ENCODE results near the gene NGFR.
A peak's percentile ranks its signal among the peaks of the same experiment; 100 is the strongest.

NGFR gene

GRCh38 chr17:49484588-49484987 lies 10.5 kb upstream of the NGFR start:
- Histone ChIP-seq H3K27me3 (ENCODE audit: control insufficient read depth in 1 of 2, insufficient read depth in 2 of 2, low read length in 2 of 2) (peaks cover 25 to 27% of the 10 kb centered on the region in 2 donors), H3K9ac (ENCODE audit: low read length in 2 of 2) (no peak overlapping the region), H3K4me3 (ENCODE audit: low read length in 2 of 2) (no peak overlapping the region), H3K9me3 (ENCODE audit: control insufficient read depth in 2 of 2, low read length in 2 of 2) (no peaks in the 10 kb centered on the region), H3K27ac (ENCODE audit: low read length) (no peak overlapping the region), H3K4me1 (ENCODE audit: control insufficient read depth, insufficient read depth, low read length) (no peaks in the 10 kb centered on the region), H3K36me3 (ENCODE audit: control insufficient read depth in 2 of 2, insufficient read depth in 2 of 2, low read length in 2 of 2) (no peaks in the 10 kb centered on the region)

GRCh38 chr17:49486012-49486641 lies 9.0 kb upstream of the NGFR start:
- Histone ChIP-seq H3K4me3 (ENCODE audit: low read length in 2 of 2) (no peak overlapping the region), H3K9me3 (ENCODE audit: control insufficient read depth in 2 of 2, low read length in 2 of 2) (no peaks in the 10 kb centered on the region), H3K27ac (ENCODE audit: low read length) (no peak overlapping the region), H3K36me3 (ENCODE audit: control insufficient read depth in 2 of 2, insufficient read depth in 2 of 2, low read length in 2 of 2) (no peaks in the 10 kb centered on the region), H3K4me1 (ENCODE audit: control insufficient read depth, insufficient read depth, low read length) (no peaks in the 10 kb centered on the region), H3K27me3 (ENCODE audit: control insufficient read depth in 1 of 2, insufficient read depth in 2 of 2, low read length in 2 of 2) (peaks cover 19 to 24% of the 10 kb centered on the region in 2 donors), H3K9ac (ENCODE audit: low read length in 2 of 2) (no peak overlapping the region)

DNA sequence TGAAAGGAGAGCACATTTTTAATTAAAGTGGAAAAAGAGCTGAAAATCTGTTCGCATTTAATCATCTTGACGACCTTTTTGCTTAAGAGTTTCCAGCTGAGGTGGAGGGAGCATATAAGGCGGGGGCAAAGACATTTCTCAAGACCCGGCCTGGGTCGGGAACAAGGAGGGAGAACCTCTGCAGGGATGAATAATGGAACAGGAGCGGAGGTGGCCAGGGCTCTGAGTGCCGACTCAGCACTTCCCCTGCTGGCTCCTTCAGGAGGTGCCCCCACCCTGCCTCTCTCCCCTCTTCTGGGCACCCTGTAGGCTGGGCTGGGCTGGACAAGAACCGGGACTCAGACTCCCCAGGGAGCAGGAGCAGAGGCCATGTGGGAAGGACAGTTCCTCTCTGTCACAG lies 7.9 kb upstream of the NGFR start:
- no peaks in the 10 kb centered on the region for H3K36me3 ChIP-seq (ENCODE audit: control insufficient read depth in 2 of 2, insufficient read depth in 2 of 2, low read length in 2 of 2)
- H3K27ac ChIP-seq (ENCODE audit: low read length) = no peak overlapping the region
- no peaks in the 10 kb centered on the region for H3K9me3 ChIP-seq (ENCODE audit: control insufficient read depth in 2 of 2, low read length in 2 of 2)
- no peak overlapping the region for H3K9ac ChIP-seq (ENCODE audit: low read length in 2 of 2)
- H3K4me1 ChIP-seq (ENCODE audit: control insufficient read depth, insufficient read depth, low read length) = no peaks in the 10 kb centered on the region
- H3K4me3 ChIP-seq (ENCODE audit: low read length in 2 of 2) = no peak overlapping the region
- H3K27me3 ChIP-seq (ENCODE audit: control insufficient read depth in 1 of 2, insufficient read depth in 2 of 2, low read length in 2 of 2) = peaks cover 19 to 22% of the 10 kb centered on the region in 2 donors

DNA sequence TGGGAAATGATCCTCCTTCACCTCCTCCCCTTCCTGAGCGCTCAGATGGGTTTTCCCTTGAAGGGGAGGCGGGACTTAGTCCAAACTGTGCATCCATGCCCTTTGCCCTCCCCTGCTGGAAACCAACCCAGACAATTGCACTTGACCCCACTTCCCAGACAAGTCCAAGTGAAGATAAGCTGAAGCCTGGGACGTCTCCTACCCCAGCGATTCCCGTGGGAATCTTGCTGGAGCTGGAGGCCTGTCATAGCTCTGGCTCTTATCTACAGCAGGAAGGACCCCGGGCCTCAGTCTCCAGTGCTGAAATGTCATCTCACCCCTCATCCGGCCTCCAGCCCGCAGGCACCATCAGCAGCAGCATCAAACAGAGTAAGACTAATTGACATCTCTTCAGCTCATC lies 6.5 kb upstream of the NGFR start:
- Histone ChIP-seq H3K4me3 (ENCODE audit: low read length in 2 of 2) (no peak overlapping the region), H3K27ac (ENCODE audit: low read length) (no peak overlapping the region), H3K36me3 (ENCODE audit: control insufficient read depth in 2 of 2, insufficient read depth in 2 of 2, low read length in 2 of 2) (no peaks in the 10 kb centered on the region), H3K27me3 (ENCODE audit: control insufficient read depth in 1 of 2, insufficient read depth in 2 of 2, low read length in 2 of 2) (peaks cover 13 to 19% of the 10 kb centered on the region in 2 donors), H3K9ac (ENCODE audit: low read length in 2 of 2) (no peak overlapping the region), H3K4me1 (ENCODE audit: control insufficient read depth, insufficient read depth, low read length) (no peaks in the 10 kb centered on the region), H3K9me3 (ENCODE audit: control insufficient read depth in 2 of 2, low read length in 2 of 2) (no peaks in the 10 kb centered on the region)

GRCh38 chr17:49489348-49489747 lies 5.7 kb upstream of the NGFR start:
- no peaks in the 10 kb centered on the region for H3K9me3 ChIP-seq (ENCODE audit: control insufficient read depth in 2 of 2, low read length in 2 of 2)
- no peak overlapping the region for H3K27ac ChIP-seq (ENCODE audit: low read length)
- no peaks in the 10 kb centered on the region for H3K36me3 ChIP-seq (ENCODE audit: control insufficient read depth in 2 of 2, insufficient read depth in 2 of 2, low read length in 2 of 2)
- H3K4me3 ChIP-seq (ENCODE audit: low read length in 2 of 2) = no peak overlapping the region
- no peak overlapping the region for H3K9ac ChIP-seq (ENCODE audit: low read length in 2 of 2)
- no peaks in the 10 kb centered on the region for H3K4me1 ChIP-seq (ENCODE audit: control insufficient read depth, insufficient read depth, low read length)
- peaks cover 13 to 16% of the 10 kb centered on the region in 2 donors for H3K27me3 ChIP-seq (ENCODE audit: control insufficient read depth in 1 of 2, insufficient read depth in 2 of 2, low read length in 2 of 2)

- no peaks in the 10 kb centered on the region for H3K9me3 ChIP-seq (ENCODE audit: control insufficient read depth in 2 of 2, low read length in 2 of 2)
- no peak overlapping the region for H3K27ac ChIP-seq (ENCODE audit: low read length)
- H3K36me3 ChIP-seq (ENCODE audit: control insufficient read depth in 2 of 2, insufficient read depth in 2 of 2, low read length in 2 of 2) = no peaks in the 10 kb centered on the region
- peaks cover 1% of the 10 kb centered on the region for H3K4me1 ChIP-seq (ENCODE audit: control insufficient read depth, insufficient read depth, low read length)
- H3K9ac ChIP-seq (ENCODE audit: low read length in 2 of 2) = no peak overlapping the region
- H3K27me3 ChIP-seq (ENCODE audit: control insufficient read depth in 1 of 2, insufficient read depth in 2 of 2, low read length in 2 of 2) = peaks cover 13 to 14% of the 10 kb centered on the region in 2 donors
- H3K4me3 ChIP-seq (ENCODE audit: low read length in 2 of 2) = no peak overlapping the region
Measured at GRCh38 chr17:49490276-49490675, 4.8 kb upstream of the NGFR start.

DNA sequence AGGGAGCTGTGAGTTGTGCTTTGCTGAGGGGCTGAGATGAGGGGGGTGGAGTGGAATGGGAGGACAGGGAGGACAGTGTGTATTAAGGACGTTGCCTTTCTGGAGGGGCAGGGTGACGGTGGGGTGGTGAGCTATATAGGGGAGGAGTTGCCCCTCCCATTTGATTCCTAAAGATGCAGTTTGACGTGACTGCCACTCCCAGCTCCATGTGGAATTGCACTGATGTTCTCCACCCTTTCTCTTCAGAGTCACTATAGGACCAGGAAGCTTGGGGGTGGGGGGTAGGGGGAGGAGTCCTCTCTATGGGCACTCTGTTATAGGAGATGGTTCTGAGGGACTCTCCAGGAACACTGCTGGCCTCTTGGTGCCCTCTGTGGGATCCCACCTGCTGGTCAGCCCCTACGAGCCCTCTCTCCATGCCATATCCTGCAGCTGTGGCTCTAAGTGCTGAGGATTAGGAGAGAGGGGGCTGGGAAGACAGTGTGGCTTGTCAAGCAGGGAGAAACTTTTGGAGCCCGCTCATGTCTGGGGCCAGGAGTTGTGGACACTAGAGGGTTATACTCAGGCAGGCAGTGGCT lies 3.8 kb upstream of the NGFR start:
- Histone ChIP-seq H3K27me3 (ENCODE audit: control insufficient read depth in 1 of 2, insufficient read depth in 2 of 2, low read length in 2 of 2) (peaks cover 5 to 9% of the 10 kb centered on the region in 2 donors), H3K9me3 (ENCODE audit: control insufficient read depth in 2 of 2, low read length in 2 of 2) (no peaks in the 10 kb centered on the region), H3K9ac (ENCODE audit: low read length in 2 of 2) (no peak overlapping the region), H3K27ac (ENCODE audit: low read length) (no peak overlapping the region), H3K36me3 (ENCODE audit: control insufficient read depth in 2 of 2, insufficient read depth in 2 of 2, low read length in 2 of 2) (no peaks in the 10 kb centered on the region), H3K4me1 (ENCODE audit: control insufficient read depth, insufficient read depth, low read length) (peaks cover 11% of the 10 kb centered on the region), H3K4me3 (ENCODE audit: low read length in 2 of 2) (no peak overlapping the region)

GRCh38 chr17:49494399-49494985 lies 601 bp upstream of the NGFR start:
- peaks cover 31% of the 10 kb centered on the region for H3K4me1 ChIP-seq (ENCODE audit: control insufficient read depth, insufficient read depth, low read length)
- no peaks in the 10 kb centered on the region for H3K9me3 ChIP-seq (ENCODE audit: control insufficient read depth in 2 of 2, low read length in 2 of 2)
- peak overlapping the region in 1 of 2 donors; percentile 32 for H3K9ac ChIP-seq (ENCODE audit: low read length in 2 of 2)
- no peaks in the 10 kb centered on the region for H3K36me3 ChIP-seq (ENCODE audit: control insufficient read depth in 2 of 2, insufficient read depth in 2 of 2, low read length in 2 of 2)
- peak overlapping the region in 1 of 2 donors; percentile 67 for H3K4me3 ChIP-seq (ENCODE audit: low read length in 2 of 2)
- no peak overlapping the region for H3K27ac ChIP-seq (ENCODE audit: low read length)
- peaks cover 2 to 11% of the 10 kb centered on the region in 2 donors for H3K27me3 ChIP-seq (ENCODE audit: control insufficient read depth in 1 of 2, insufficient read depth in 2 of 2, low read length in 2 of 2)

GRCh38 chr17:49495842-49496182 lies 719 bp downstream of the NGFR start:
- Histone ChIP-seq H3K27me3 (ENCODE audit: control insufficient read depth in 1 of 2, insufficient read depth in 2 of 2, low read length in 2 of 2) (peaks cover 9 to 11% of the 10 kb centered on the region in 2 donors), H3K27ac (ENCODE audit: low read length) (no peak overlapping the region), H3K9me3 (ENCODE audit: control insufficient read depth in 2 of 2, low read length in 2 of 2) (no peaks in the 10 kb centered on the region), H3K36me3 (ENCODE audit: control insufficient read depth in 2 of 2, insufficient read depth in 2 of 2, low read length in 2 of 2) (no peaks in the 10 kb centered on the region), H3K4me1 (ENCODE audit: control insufficient read depth, insufficient read depth, low read length) (peaks cover 31% of the 10 kb centered on the region), H3K4me3 (ENCODE audit: low read length in 2 of 2) (peak overlapping the region; percentile 74 to 75), H3K9ac (ENCODE audit: low read length in 2 of 2) (peak overlapping the region; percentile 21 to 33)

DNA sequence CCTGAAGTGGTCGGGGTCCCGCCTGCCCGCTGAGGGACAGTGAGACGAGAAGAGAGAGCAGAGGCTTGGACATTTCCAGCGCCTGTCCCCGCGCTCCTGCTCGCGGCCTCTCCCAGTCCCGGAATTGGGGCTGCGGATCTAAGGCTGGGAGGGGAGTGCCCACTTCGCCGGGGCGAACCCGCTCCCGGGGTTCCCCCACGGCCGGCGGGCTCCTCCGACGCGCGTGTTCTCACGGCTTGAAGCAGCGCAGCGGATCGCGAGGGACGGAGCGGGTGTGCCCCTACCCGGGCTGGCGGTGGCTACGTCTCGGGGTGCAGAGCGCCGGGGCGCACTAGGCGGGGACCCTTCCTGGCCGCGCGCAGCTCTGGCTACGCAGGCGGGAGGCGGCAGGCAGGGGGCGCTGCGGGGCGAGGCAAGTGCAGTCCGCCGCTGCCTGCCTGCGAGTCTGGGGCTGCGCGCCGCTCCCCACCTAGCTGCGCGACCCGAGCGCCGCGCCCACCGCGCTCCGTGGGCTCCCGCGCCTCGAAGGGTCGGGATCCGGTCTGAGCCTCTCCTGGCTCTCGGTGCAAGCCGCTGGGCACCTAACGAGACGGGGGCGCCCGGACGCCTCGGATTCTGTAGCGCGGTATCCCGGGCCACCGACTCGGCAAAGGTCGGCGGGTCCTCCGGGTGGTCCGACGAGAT lies 1.2 kb downstream of the NGFR start:
- Histone ChIP-seq H3K27ac (ENCODE audit: low read length) (no peak overlapping the region), H3K4me3 (ENCODE audit: low read length in 2 of 2) (peak overlapping the region; percentile 74 to 75), H3K27me3 (ENCODE audit: control insufficient read depth in 1 of 2, insufficient read depth in 2 of 2, low read length in 2 of 2) (peaks cover 11 to 12% of the 10 kb centered on the region in 2 donors), H3K9me3 (ENCODE audit: control insufficient read depth in 2 of 2, low read length in 2 of 2) (no peaks in the 10 kb centered on the region), H3K9ac (ENCODE audit: low read length in 2 of 2) (peak overlapping the region in 1 of 2 donors; percentile 33), H3K36me3 (ENCODE audit: control insufficient read depth in 2 of 2, insufficient read depth in 2 of 2, low read length in 2 of 2) (no peaks in the 10 kb centered on the region), H3K4me1 (ENCODE audit: control insufficient read depth, insufficient read depth, low read length) (peaks cover 31% of the 10 kb centered on the region)

- Histone ChIP-seq H3K4me1 (ENCODE audit: control insufficient read depth, insufficient read depth, low read length) (peaks cover 31% of the 10 kb centered on the region), H3K9me3 (ENCODE audit: control insufficient read depth in 2 of 2, low read length in 2 of 2) (no peaks in the 10 kb centered on the region), H3K4me3 (ENCODE audit: low read length in 2 of 2) (peak overlapping the region; percentile 74 to 75), H3K36me3 (ENCODE audit: control insufficient read depth in 2 of 2, insufficient read depth in 2 of 2, low read length in 2 of 2) (no peaks in the 10 kb centered on the region), H3K27ac (ENCODE audit: low read length) (no peak overlapping the region), H3K27me3 (ENCODE audit: control insufficient read depth in 1 of 2, insufficient read depth in 2 of 2, low read length in 2 of 2) (peaks cover 11 to 14% of the 10 kb centered on the region in 2 donors), H3K9ac (ENCODE audit: low read length in 2 of 2) (peak overlapping the region in 1 of 2 donors; percentile 51)
Measured at GRCh38 chr17:49496867-49497147, 1.7 kb downstream of the NGFR start.

All from stomach smooth muscle (tissue), 2 donors.